NCI-H82 treated with DMSO at 0.1 percent for 48 hours (cell line): ENCODE measurements around the gene RPP38.

Experiments used
- DNase-seq: peaks from one replicate; lab custom pipeline; 2025; ENCODE audit not compliant: unreplicated experiment; lab: John Stamatoyannopoulos, UW

The RPP38 gene

DNA sequence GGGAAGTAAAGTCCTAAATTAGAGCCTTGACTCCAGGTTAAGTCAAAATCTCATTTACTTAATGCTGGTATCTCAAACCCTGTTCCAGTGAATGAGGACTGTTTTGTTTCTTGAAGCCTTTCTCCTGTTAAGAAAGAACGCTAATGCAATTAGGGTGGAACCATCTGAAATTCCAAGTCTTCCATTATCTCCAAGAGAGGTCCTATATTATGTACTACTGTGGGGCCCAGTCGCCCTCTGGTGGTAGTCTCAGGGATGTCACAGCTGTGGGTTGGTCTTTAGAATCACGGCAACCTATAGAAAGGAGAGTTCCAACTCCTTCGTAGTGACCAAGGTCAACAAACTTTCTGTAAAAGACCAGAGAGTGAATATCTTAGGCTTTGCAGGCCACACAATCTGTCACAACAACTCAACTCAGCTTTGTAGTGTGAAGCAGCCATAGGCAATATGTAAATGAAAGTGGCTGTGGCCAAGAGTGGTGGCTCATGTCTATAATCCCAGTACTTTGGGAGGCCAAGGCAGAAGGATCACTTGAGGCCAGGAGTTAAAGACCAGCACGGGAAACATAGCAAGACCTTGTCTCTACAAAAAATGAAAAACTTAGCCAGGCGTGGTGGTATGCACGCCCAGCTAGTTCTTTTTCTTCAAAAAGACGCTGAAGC is 9.3 kb downstream of the RPP38 start:
- peak; percentile 37 for DNase-seq

GRCh38 chr10:15112657-15113056 is 15.5 kb downstream of the RPP38 start:
- no peak for DNase-seq

GRCh38 chr10:15113766-15114165 is 16.6 kb downstream of the RPP38 start:
- no peak for DNase-seq

DNA sequence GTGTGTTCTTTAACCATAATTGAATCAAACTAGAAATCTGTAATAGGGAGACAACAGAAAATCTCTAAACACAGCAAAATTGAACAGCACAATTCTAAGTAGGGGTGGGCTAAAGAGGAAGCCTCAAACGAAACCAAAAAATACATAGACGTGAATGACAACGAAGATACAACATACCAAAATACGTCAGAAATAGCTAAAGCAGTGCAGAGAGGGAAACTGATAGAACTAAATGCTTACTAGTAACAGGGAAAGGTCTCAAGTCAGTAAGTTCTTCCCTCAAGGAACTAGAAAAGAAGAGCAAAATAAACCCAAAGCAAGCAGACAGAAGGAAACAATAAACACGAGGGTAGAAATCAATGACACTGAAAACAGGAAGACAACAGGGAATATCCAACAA is 19.1 kb downstream of the RPP38 start:
- DNase-seq = no peak

- no peak for DNase-seq
Measured at GRCh38 chr10:15118615-15119014, 21.5 kb downstream of the RPP38 start.

- DNase-seq = no peak
Measured at GRCh38 chr10:15120523-15120922, 23.4 kb downstream of the RPP38 start.

- no peak for DNase-seq
Measured at GRCh38 chr10:15121707-15122106, 24.6 kb downstream of the RPP38 start.

DNA sequence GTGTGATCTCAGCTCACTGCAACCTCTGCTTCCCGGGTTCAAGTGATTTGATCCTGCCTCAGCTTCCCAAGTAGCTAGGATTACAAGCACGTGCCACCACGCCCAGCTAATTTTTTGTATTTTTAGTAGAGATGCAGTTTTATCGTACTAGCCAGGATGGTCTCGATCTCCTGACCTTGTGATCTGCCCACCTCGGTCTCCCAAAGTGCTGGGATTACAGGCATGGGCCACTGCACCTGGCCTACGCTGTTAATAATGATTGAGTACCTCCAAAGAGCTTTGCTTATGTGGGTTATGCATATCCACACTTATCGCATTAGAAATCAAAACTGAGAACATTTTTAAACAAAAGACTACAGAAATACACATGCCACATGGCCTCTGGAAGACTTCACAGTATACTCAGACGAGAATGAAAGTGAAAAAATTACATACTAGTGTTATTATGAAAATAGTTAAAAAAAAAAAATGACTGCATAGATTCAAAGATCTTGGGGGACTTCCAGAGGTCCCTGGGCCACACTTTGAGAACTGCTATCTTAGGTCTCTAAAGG is 25.4 kb downstream of the RPP38 start:
- no peak for DNase-seq

- no peak for DNase-seq
Measured at GRCh38 chr10:15123749-15124184, 26.6 kb downstream of the RPP38 start.

DNA sequence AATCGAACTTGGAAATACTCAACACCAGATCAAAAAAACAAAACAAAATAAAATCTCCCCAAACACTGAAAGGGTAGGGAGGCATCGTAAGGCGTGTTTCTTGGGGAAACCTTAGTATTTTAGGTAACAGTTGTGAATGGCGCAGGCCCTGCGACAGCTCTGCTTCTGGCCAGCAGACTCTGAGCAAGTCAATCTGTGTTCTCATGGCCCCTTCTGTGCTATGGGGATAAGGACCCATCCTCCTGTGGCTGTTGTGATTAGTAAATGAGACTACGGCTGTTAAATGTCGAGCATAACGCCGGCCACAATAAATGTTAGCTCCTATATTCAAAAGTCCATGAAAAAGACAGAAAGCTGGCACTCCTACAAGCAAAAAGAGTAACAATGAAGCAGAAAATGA is 27.0 kb downstream of the RPP38 start:
- DNase-seq = no peak

- DNase-seq = no peak
Measured at GRCh38 chr10:15124908-15125307, 27.8 kb downstream of the RPP38 start.

- no peak for DNase-seq
Measured at GRCh38 chr10:15131330-15131729, 34.2 kb downstream of the RPP38 start.

DNA sequence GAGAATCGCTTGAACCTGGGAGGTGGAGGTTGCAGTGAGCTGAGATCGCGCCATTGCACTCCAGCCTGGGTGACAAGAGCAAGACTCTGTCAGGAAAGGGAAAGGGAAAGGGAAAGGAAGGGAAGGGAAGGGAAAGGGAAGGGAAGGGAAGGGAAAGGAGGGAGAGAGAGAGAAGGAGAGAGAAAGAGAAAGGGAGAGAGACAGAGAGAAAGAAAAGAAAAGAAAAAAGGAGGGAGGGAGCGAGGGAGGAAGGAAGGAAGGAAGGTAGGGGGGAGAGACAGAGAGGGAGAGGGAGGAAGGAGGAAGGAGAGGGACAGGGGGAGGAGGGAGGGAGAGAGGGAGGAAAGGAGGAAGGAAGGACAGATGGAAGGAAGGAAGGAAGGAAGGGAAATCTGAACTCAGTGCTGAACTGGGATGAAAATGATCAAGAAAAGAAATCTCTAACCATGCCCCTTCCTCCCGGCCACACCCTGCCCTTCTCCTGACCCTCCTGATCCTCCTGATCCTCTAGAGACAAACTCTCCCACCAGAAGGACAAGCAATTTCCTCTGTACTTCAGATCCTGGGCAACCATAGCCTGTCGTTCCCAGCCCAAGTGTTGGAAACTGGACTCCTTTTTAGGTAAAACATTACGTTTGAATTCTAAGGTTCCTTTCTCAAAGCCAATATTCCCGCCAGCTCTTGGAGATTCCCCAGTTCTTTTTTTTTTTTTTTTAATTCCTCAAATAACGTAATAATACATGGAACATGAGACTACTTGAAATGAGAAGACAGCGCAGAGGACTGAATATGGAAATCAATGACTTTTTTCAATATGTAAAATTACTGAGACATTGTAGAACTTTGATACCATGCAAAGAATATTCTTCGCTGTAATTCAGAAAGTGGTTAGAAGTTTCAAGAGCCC is 39.2 kb downstream of the RPP38 start:
- no peak for DNase-seq

DNA sequence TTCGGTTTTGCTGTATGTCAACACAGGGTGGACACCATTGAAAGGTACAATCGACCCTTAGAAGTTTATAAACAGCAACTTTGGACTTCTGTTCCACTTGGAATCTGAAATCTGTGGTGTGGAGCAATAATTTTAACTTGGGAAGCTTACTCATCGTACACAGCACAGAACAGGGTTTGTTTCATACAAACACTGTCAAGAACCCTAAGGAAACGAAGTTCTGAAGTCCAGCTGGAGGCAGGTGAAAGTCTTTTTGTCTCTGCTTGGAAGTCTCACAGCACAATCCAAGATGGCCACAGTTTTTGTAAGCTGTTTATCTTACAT is 39.8 kb downstream of the RPP38 start:
- DNase-seq = no peak

DNA sequence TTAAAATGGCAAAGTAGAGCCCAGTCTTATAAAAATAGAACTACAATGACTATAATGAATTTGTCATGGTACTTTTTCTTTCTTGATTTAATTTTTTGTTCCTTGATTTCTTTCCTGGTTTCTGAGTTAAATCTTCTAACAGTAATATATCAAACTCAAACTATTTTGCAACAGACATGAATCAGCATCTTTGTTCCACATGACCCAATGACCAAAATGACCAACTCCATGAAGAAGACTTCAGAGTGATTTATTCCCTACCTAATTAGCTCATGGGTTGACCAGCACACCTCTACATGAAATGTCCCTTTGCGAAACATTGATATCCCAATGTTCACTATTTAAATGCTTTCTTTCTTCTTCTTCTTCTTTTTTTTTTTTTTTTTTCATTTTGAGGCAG is 40.5 kb downstream of the RPP38 start:
- DNase-seq = no peak

GRCh38 chr10:15140698-15141097 is 43.5 kb downstream of the RPP38 start:
- DNase-seq = peak; percentile 12

DNA sequence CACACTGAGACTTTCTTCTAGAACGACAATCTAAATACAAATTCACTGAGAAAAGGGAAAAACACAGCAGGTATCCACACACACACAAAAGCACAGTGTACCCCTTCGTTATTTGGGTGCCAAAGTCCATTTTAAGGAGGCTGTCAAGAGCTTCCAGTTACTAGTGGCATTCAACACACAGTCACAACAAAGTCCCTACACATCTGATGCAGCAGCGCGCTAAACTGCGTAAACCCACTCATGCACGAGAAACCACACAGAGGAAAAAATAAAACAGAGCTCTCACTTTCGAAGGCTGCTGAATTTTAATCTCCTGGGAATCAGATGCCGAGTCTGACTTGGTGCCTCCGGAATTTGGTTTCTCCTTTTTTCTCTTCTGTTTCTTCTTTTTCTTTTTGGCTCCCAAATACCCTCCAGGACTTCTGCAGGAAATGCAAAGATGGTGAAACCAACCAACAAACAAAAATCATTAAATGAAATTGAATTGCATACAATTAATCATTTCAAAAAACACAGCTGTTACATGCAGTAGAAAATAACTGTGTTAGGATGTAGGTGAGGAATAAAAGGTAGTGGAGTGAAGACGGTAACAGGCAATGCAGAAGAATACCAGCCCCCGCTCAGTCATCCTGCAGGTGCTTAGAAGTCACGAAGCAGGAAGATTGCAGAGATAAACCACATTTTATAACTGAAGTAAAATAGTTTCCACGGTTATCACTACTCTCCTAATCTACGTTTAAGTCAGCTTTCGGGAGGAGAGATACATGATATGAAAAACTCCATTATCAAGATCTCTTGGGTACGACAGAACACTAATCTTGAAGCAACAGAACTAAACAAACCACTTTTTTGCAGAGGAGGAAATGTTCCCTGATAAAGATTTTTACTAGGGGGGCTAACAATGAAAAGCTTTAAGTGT is 44.2 kb downstream of the RPP38 start:
- no peak for DNase-seq

GRCh38 chr10:15144788-15145187 is 47.6 kb downstream of the RPP38 start:
- no peak for DNase-seq

DNA sequence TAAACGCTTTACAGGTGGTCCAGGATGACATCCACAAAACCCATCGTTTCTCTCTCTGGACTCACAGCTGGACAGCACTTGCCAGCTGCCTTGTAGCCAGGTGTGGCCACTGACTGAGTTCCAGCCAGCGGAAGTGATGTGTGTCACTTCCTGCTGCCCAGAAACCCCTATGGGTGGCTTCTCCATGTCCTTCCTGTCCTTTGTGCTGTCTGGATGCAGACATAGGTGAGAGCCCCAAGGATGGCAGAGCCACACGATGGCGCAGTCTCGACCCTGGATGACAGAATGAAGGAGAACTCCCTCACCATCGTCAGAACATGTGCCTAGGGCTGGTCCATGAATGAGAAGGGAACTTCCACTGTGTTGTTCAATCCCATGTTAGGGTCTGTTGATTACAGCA is 49.2 kb downstream of the RPP38 start:
- no peak for DNase-seq

- no peak for DNase-seq
Measured at GRCh38 chr10:15147594-15148392, 50.6 kb downstream of the RPP38 start.
